Thyroid gland (tissue), 4 donors: ENCODE results near the gene ARHGAP15. TPM values are rescaled to one million over a fixed set of nuclear protein-coding genes. Genes with fewer than 3 reads are reported as not detected.

ENCODE experiments used
- DNase-seq, 2 donors: peaks; one replicate each; pipeline ENCODE4 v3.0.0-alpha.2; 2019
- H3K27ac ChIP-seq, 3 donors: fragments of 200-600 bp; sonication (generic); 1 replicate in 2 of 3; 2 replicates in 1 of 3; pipeline ENCODE4 v1.5.1; 2016 to 2019; ENCODE audit warnings: mild to moderate bottlenecking in 1 of 3, moderate library complexity in 1 of 3
- H3K27me3 ChIP-seq: fragments of 200-600 bp; sonication (generic); one replicate; pipeline ENCODE4 v1.5.1; 2019
- H3K36me3 ChIP-seq, 2 donors: fragments of 200-600 bp; sonication (generic); one replicate each; pipeline ENCODE4 v1.5.1; 2016 to 2019
- H3K4me1 ChIP-seq, 2 donors: fragments of 200-600 bp; sonication (generic); one replicate each; pipeline ENCODE4 v1.5.1; 2017 to 2019
- H3K4me3 ChIP-seq, 3 donors: fragments of 200-600 bp; sonication (generic); replicated peaks in 1 of 3; 1 replicate in 2 of 3; 2 replicates in 1 of 3; pipeline ENCODE4 v1.5.1; 2016; ENCODE audit warnings: mild to moderate bottlenecking in 1 of 3
- H3K9me3 ChIP-seq: fragments of 200-600 bp; sonication (generic); one replicate; pipeline ENCODE4 v1.5.1; 2017
- CTCF ChIP-seq, 6 experiments: fragments of 200-600 bp in 3 of 6; fragments of 450-650 bp in 3 of 6; sonication (generic) in 3 of 6; IDR thresholded peaks; one replicate each; pipeline ENCODE4 v1.5.1; 2016 to 2019; ENCODE audit warnings: antibody characterized with exemption in 6 of 6, mild to moderate bottlenecking in 2 of 6, inconsistent platforms in 1 of 6, moderate library complexity in 1 of 6
- POLR2A ChIP-seq, 2 donors: fragments of 450-650 bp; IDR thresholded peaks; one replicate each; pipeline ENCODE4 v1.6.1; 2017; ENCODE audit warnings: antibody characterized with exemption in 2 of 2, mild to moderate bottlenecking in 2 of 2, moderate library complexity in 1 of 2
- WGBS, 2 donors: methylation state at CpG; one replicate each; pipeline ENCODE4 v1.1.5; 2017; 5-methylcytosine and 5-hydroxymethylcytosine counted together
- intact Hi-C: fragments of 100-400 bp; cut with DNase I; formaldehyde crosslinking; loops from one replicate; pipeline ENCODE4 v1.15.1; 2023
- total RNA-seq, 4 donors: library from RNA; depleted of rRNA; stranded (reverse); fragments of >200 nt; gene quantifications; one replicate each; pipeline ENCODE4 v1.2.3, GENCODE V29; 2016

The ARHGAP15 gene
- total RNA-seq, 4 donors from 2014 or later: 9.8 to 24.4 (median 11.9) TPM

- intact Hi-C loops: no loop called here
- Histone ChIP-seq H3K36me3 (no peaks in the 10 kb centered on the region), H3K9me3 (no peaks in the 10 kb centered on the region), H3K27ac (no peak overlapping the region), H3K4me3 (no peak overlapping the region), H3K4me1 (no peaks in the 10 kb centered on the region), H3K27me3 (no peaks in the 10 kb centered on the region)
- TF ChIP-seq POLR2A (IDR thresholded peaks at IDR 0.05) (no peak), CTCF (IDR thresholded peaks at IDR 0.05) (no peak)
- DNase-seq: no peak
- WGBS, 2 donors: 82 to 89% methylated on average over 3 of the region's 3 CpGs
These were observed 359.9 kb downstream of the ARHGAP15 start for GRCh38 chr2:143489145-143489544.

- no peaks in the 10 kb centered on the region for H3K27me3 ChIP-seq
- no peak overlapping the region for H3K4me3 ChIP-seq
- H3K9me3 ChIP-seq: no peaks in the 10 kb centered on the region
- DNase-seq: no peak
- H3K27ac ChIP-seq: no peak overlapping the region
- WGBS, 2 donors: 58 to 63% methylated on average over 2 of the region's 2 CpGs
- TF ChIP-seq POLR2A (IDR thresholded peaks at IDR 0.05) (no peak), CTCF (IDR thresholded peaks at IDR 0.05) (no peak)
- no peaks in the 10 kb centered on the region for H3K36me3 ChIP-seq
- no peaks in the 10 kb centered on the region for H3K4me1 ChIP-seq
- intact Hi-C loops: no loop called here
These were observed 361.9 kb downstream of the ARHGAP15 start for GRCh38 chr2:143491131-143491530.

GRCh38 chr2:143493339-143493738 lies 364.1 kb downstream of the ARHGAP15 start:
- WGBS, 2 donors: 87 to 95% methylated on average over 1 of the region's 1 CpG
- H3K36me3 ChIP-seq: no peaks in the 10 kb centered on the region
- H3K27ac ChIP-seq: no peak overlapping the region
- no peaks in the 10 kb centered on the region for H3K4me1 ChIP-seq
- no peak overlapping the region for H3K4me3 ChIP-seq
- TF ChIP-seq POLR2A (IDR thresholded peaks at IDR 0.05) (no peak), CTCF (IDR thresholded peaks at IDR 0.05) (no peak)
- DNase-seq: no peak
- intact Hi-C loops: no loop called here
- H3K27me3 ChIP-seq: no peaks in the 10 kb centered on the region
- no peaks in the 10 kb centered on the region for H3K9me3 ChIP-seq

- no peaks in the 10 kb centered on the region for H3K9me3 ChIP-seq
- 88 to 89% methylated on average over 1 of the region's 1 CpG for WGBS, 2 donors
- H3K27me3 ChIP-seq: no peaks in the 10 kb centered on the region
- H3K27ac ChIP-seq: no peak overlapping the region
- intact Hi-C loops: no loop called here
- H3K4me1 ChIP-seq: no peaks in the 10 kb centered on the region
- DNase-seq: no peak
- no peak overlapping the region for H3K4me3 ChIP-seq
- TF ChIP-seq POLR2A (IDR thresholded peaks at IDR 0.05) (no peak), CTCF (IDR thresholded peaks at IDR 0.05) (no peak)
- H3K36me3 ChIP-seq: no peaks in the 10 kb centered on the region
These were observed 368.5 kb downstream of the ARHGAP15 start for GRCh38 chr2:143497726-143498125.

GRCh38 chr2:143498496-143498895 lies 369.3 kb downstream of the ARHGAP15 start:
- TF ChIP-seq CTCF (IDR thresholded peaks at IDR 0.05): no peak
- TF ChIP-seq POLR2A (IDR thresholded peaks at IDR 0.05): no peak
- Histone ChIP-seq H3K27me3 (no peaks in the 10 kb centered on the region), H3K4me3 (no peak overlapping the region), H3K4me1 (no peaks in the 10 kb centered on the region), H3K27ac (no peak overlapping the region), H3K36me3 (no peaks in the 10 kb centered on the region), H3K9me3 (no peaks in the 10 kb centered on the region)
- DNase-seq: no peak
- intact Hi-C loops: no loop called here
- WGBS, 2 donors: 66 to 70% methylated on average over 1 of the region's 1 CpG
